AG10803 (cell line): Measurements from ENCODE around the gene GOT2.
"Not testable (repeated sequence)": the region's sequence is repeated elsewhere in the genome, so short reads cannot be mapped to it uniquely, and the experiment has no call there.

ENCODE experiments used
- DNase-seq: peaks from one replicate; pipeline ENCODE4 v3.0.0; 2010; ENCODE audit warnings: low read depth
- H3K4me3 ChIP-seq: 2 replicates; pipeline ENCODE4 v1.5.1; 2011; ENCODE audit warnings: mild to moderate bottlenecking, low read length, control low read depth
- CTCF ChIP-seq: conservative IDR thresholded peaks from 2 replicates; pipeline ENCODE4 v1.5.1; 2011; ENCODE audit warnings: mild to moderate bottlenecking, low read length, control low read depth, inconsistent platforms

GOT2 gene

GRCh38 chr16:58733671-58734458, at the start of gene GOT2:
GOT2 (minus strand) TSS chr16:58734316; CDS start chr16:58734228, 88 bp downstream.
- TF ChIP-seq CTCF = peak; percentile 74
- DNase-seq = peak; percentile 85
- H3K4me3 ChIP-seq = peak within 1 kb of the TSS; percentile 83

DNA sequence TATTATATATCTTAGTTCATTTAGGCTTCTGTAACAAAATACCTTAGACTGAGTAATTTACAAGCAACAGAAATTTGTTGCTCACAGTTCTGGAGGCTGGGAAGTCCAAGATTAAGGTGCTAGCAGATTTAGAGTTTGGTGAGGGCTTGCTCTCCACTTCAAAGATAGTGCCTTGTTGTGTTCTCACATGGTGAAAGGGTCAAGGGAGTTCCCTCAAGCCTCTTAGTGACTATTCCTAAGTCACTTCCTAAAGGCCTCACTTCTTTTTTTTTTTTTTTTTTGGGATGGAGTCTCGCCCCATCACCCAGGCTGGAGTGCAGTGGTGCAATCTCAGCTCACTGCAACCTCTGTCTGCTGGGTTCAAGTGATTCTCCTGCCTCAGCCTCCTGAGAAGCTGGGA, 45.2 kb upstream of the GOT2 start:
- not testable (repeated sequence) for H3K4me3 ChIP-seq, DNase-seq

- no peak for TF ChIP-seq CTCF
- H3K4me3 ChIP-seq = no peak overlapping the region
- no peak for DNase-seq
Observed at GRCh38 chr16:58773870-58774269, 39.8 kb upstream of the GOT2 start.

- H3K4me3 ChIP-seq = no peak overlapping the region
- TF ChIP-seq CTCF = no peak
- no peak for DNase-seq
Observed at GRCh38 chr16:58768145-58768544, 34.0 kb upstream of the GOT2 start.

- no peak for DNase-seq
- TF ChIP-seq CTCF = no peak
- H3K4me3 ChIP-seq = no peak overlapping the region
Observed at GRCh38 chr16:58767581-58767980, 33.5 kb upstream of the GOT2 start.

DNA sequence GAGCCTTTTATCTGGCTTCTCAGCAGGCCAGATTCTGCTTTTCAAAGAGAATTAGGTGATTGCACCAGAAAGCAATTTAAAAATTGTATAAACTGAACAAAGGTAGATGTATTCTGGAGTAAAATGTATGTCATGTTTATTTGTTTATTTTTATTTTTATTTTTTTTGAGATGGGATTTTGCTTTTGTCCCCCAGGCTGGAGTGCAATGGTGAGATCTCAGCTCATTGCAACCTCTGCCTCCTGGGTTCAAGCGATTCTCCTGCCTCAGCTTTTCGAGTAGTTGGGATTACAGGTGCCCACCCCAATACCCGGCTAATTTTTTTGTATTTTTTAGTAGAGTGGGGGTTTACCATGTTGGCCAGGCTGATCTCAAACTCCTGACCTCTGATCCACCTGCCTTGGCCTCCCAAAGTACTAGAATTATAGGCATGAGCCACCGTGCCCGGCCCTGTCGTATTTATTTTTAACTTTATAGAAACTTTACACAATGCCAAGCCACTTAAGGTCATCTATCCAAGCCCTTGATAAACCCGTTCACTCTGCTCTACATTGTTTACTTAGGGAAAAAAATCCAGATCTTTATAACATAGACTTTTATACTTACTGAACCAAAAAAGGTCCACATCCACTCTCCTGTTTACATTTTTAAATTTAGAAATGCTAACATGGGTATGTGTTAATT, 22.7 kb upstream of the GOT2 start:
- DNase-seq = no peak
- TF ChIP-seq CTCF = no peak
- no peak overlapping the region for H3K4me3 ChIP-seq

- no peak overlapping the region for H3K4me3 ChIP-seq
- peak; percentile 81 for TF ChIP-seq CTCF
- peak; percentile 64 for DNase-seq
Observed at GRCh38 chr16:58755989-58756649, 22.0 kb upstream of the GOT2 start.
